Kidney (tissue), 14 donors: ENCODE measurements around the gene SS18L1. TPM values are rescaled to one million over a fixed set of nuclear protein-coding genes. Genes with fewer than 3 reads are reported as not detected.

Experiments used
- DNase-seq, 5 donors: peaks; one replicate each; pipeline ENCODE4 v3.0.0-alpha.2; 2013 to 2020
- FAIRE-seq: peaks from 2 replicates; lab custom pipeline; 2012; peaks lifted over from hg19 to GRCh38; lab: Jason Lieb, UNC
- H3K27ac ChIP-seq, 2 donors: one replicate each; pipeline ENCODE4 v1.7.0; 2013; ENCODE audit warnings: low read depth in 2 of 2, low read length in 2 of 2, inconsistent platforms in 1 of 2
- H3K27me3 ChIP-seq: one replicate; pipeline ENCODE4 v1.7.1; 2013; ENCODE audit warnings: low read length, inconsistent platforms; ENCODE audit not compliant: control insufficient read depth, insufficient read depth
- H3K36me3 ChIP-seq, 3 donors: one replicate each; pipeline versions ENCODE4 v1.7.0 to v1.7.1; 2013; ENCODE audit warnings: low read length in 3 of 3, control low read depth in 1 of 3, inconsistent platforms in 1 of 3; ENCODE audit not compliant: insufficient read depth in 3 of 3, control insufficient read depth in 2 of 3
- H3K4me1 ChIP-seq, 3 donors: one replicate each; pipeline versions ENCODE4 v1.7.0 to v1.7.1; 2013; ENCODE audit warnings: low read length in 3 of 3, inconsistent platforms in 1 of 3, low read depth in 1 of 3; ENCODE audit not compliant: control insufficient read depth in 2 of 3, insufficient read depth in 2 of 3
- H3K4me3 ChIP-seq, 3 donors: one replicate each; pipeline versions ENCODE4 v1.7.0 to v1.8.1; 2013; ENCODE audit warnings: low read length in 3 of 3, control low read depth in 1 of 3, inconsistent platforms in 1 of 3
- H3K9ac ChIP-seq, 3 donors: one replicate each; pipeline versions ENCODE4 v1.7.0 to v1.7.1; 2013; ENCODE audit warnings: low read length in 3 of 3, control low read depth in 1 of 3, inconsistent platforms in 1 of 3
- H3K9me3 ChIP-seq, 3 donors: one replicate each; pipeline versions ENCODE4 v1.7.0 to v1.7.1; 2013; ENCODE audit warnings: low read length in 3 of 3, control low read depth in 1 of 3, inconsistent platforms in 1 of 3; ENCODE audit not compliant: control insufficient read depth in 2 of 3, insufficient read depth in 1 of 3
- CTCF ChIP-seq: IDR thresholded peaks from 3 replicates; pipeline ENCODE4 v1.5.1; 2012; ENCODE audit warnings: mild to moderate bottlenecking, moderate library complexity, borderline replicate concordance; ENCODE audit not compliant: insufficient read depth; ENCODE audit errors: extremely low read depth
- intact Hi-C: fragments of 100-400 bp; cut with DNase I; formaldehyde crosslinking; loops from one replicate; pipeline ENCODE4 v1.11.1; 2022
- polyA plus RNA-seq: library from polyadenylated mRNA; stranded (reverse); fragments of 350-450 nt; fragmentation: Illumina TruSeq; extraction: RNeasy Lipid Tissue Mini Kit (QIAGEN cat#74804); gene quantifications from one replicate; pipeline ENCODE4 v1.2.3, GENCODE V29; 2014; ENCODE audit warnings: low read depth, low replicate concordance; ENCODE audit not compliant: insufficient read depth
- total RNA-seq: library from RNA; stranded (reverse); fragmentation: NEBNext Ultra II Directional; extraction: Animal tissue kit (Norgen Biotek cat#: 25700); gene quantifications from one replicate; pipeline ENCODE4 v1.2.1, GENCODE V29; 2021
- donor health status: control.
- donor health status: control.
- donor health status: control.
- donor health status: control.
- donor health status: control.
- donor health status: DM: yes; HTN: yes; CAD: no.
- donor health status: Normal renal cell carcinoma (clear cell type).

The SS18L1 gene
- total and polyA plus RNA-seq, 2 donors from 2014 or later = 6.5 to 12.0 TPM

GRCh38 chr20:62149532-62150309, 6.2 kb downstream of the SS18L1 start:
- H3K27ac ChIP-seq = peak overlapping the region in 1 of 2 donors; percentile 67
- no peak overlapping the region for H3K4me3 ChIP-seq
- no peaks in the 10 kb centered on the region for H3K27me3 ChIP-seq
- DNase-seq (peak in 2 of 5 donors; percentile 21 to 48), FAIRE-seq (no peak)
- peaks cover 2 to 36% (median 14%) of the 10 kb centered on the region in 3 donors for H3K4me1 ChIP-seq
- intact Hi-C loops = no loop called here
- no peak for TF ChIP-seq CTCF
- H3K9me3 ChIP-seq = no peaks in the 10 kb centered on the region
- no peak overlapping the region for H3K9ac ChIP-seq
- peaks cover 2 to 10% (median 6%) of the 10 kb centered on the region in 3 donors for H3K36me3 ChIP-seq

- intact Hi-C loops = no loop called here
- H3K4me3 ChIP-seq = no peak overlapping the region
- no peak overlapping the region for H3K27ac ChIP-seq
- peaks cover 0 to 32% (median 9%) of the 10 kb centered on the region in 3 donors for H3K4me1 ChIP-seq
- FAIRE-seq (no peak), DNase-seq (no peak)
- TF ChIP-seq CTCF = no peak
- H3K27me3 ChIP-seq = no peaks in the 10 kb centered on the region
- peaks cover 2 to 10% (median 6%) of the 10 kb centered on the region in 3 donors for H3K36me3 ChIP-seq
- H3K9ac ChIP-seq = no peak overlapping the region
- no peaks in the 10 kb centered on the region for H3K9me3 ChIP-seq
Measured at GRCh38 chr20:62150310-62150575, 6.7 kb downstream of the SS18L1 start.

GRCh38 chr20:62151225-62151624, 7.7 kb downstream of the SS18L1 start:
- DNase-seq = no peak
- no peak for FAIRE-seq
- TF ChIP-seq CTCF = no peak
- Histone ChIP-seq H3K4me3 (no peak overlapping the region), H3K27ac (peak overlapping the region in 1 of 2 donors; percentile 32), H3K9me3 (no peaks in the 10 kb centered on the region), H3K27me3 (no peaks in the 10 kb centered on the region), H3K36me3 (peaks cover under 1 to 10% (median 6%) of the 10 kb centered on the region in 3 donors), H3K4me1 (peaks cover 0 to 25% (median 5%) of the 10 kb centered on the region in 3 donors), H3K9ac (no peak overlapping the region)
- intact Hi-C loops = no loop called here
